ENCODE results near the gene EFEMP2. TPM values are rescaled to one million over a fixed set of nuclear protein-coding genes. Genes with fewer than 3 reads are reported as not detected.

The EFEMP2 gene
- polyA plus RNA-seq, 1 donor (not counting 4 experiments of a cell fraction or from before 2014, with no cell fraction given): 4.8 TPM

DNA sequence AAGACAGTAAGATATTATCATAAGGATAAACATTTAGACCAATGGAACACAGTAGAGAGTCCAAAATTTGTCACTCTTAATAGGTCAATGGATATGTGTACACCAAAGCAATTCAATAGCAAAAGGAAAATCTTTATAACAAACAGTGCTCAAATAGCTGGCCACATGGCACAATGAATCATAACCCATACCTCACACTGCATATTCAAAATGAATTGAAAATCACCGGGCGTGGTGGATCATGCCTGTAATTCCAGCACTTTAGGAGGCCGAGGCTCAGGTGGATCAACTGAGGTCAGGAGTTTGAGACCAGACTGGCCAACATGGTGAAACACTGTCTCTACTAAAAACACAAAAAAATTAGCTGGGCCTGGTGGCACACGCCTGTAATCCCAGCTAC lies 30.5 kb downstream of the EFEMP2 start:
- no peak for FAIRE-seq
- H2AFZ ChIP-seq (ENCODE audit: control insufficient read depth, low read length): no peak overlapping the region

DNA sequence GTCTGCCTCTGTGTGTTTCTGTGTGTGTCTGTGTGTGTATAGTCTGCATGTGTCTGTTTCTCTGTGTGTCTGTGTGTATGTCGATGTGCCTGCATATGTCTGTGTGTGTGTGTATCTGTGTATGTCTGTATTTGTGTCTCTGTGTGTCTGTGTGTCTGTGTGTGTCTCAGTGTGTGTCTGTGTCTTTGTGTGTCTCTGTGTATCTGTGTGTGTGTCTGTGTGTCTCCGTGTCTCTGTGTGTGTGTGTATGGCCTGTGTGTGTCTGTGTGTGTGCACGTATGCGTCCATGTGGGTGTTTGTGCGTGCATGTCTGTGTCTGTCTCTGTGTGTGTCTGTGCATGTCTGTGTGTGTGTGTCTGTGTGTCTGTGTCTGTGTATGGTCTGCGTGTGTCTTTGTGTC lies 38.4 kb downstream of the EFEMP2 start:
- no peak overlapping the region for H3K27ac ChIP-seq (ENCODE audit: control insufficient read depth, insufficient read depth, low read length)
- H3K4me1 ChIP-seq (ENCODE audit: control insufficient read depth, extremely low read depth, insufficient read depth, low read length): peaks cover 11% of the 10 kb centered on the region
- H3K4me2 ChIP-seq (ENCODE audit: control insufficient read depth, extremely low read depth, insufficient read depth, low read depth, low read length): peak overlapping the region; percentile 73
- no peaks in the 10 kb centered on the region for H3K9me3 ChIP-seq (ENCODE audit: control insufficient read depth, low read depth, low read length)
- H3K9me1 ChIP-seq (ENCODE audit: control insufficient read depth, extremely low read depth, insufficient read depth, low read length): no peaks in the 10 kb centered on the region
- H3K4me3 ChIP-seq (ENCODE audit: control insufficient read depth in 2 of 3, extremely low read depth in 1 of 3, insufficient read depth in 2 of 3, low read depth in 1 of 3, low read length in 3 of 3): peak overlapping the region; percentile 18 to 51 (median 45)
- H4K20me1 ChIP-seq (ENCODE audit: control insufficient read depth, extremely low read depth, insufficient read depth, low read length): no peaks in the 10 kb centered on the region
- peaks cover 18% of the 10 kb centered on the region for H3K27me3 ChIP-seq (ENCODE audit: control insufficient read depth, extremely low read depth, insufficient read depth, low read length)
- DNase-seq (ENCODE audit: low read depth, low spot score): no peak
- H3K79me2 ChIP-seq (ENCODE audit: control insufficient read depth, insufficient read depth, low read length): no peaks in the 10 kb centered on the region
- H3K36me3 ChIP-seq (ENCODE audit: control insufficient read depth in 2 of 2, extremely low read depth in 1 of 2, insufficient read depth in 2 of 2, low read length in 2 of 2): no peaks in the 10 kb centered on the region
- H2AFZ ChIP-seq (ENCODE audit: control insufficient read depth, low read length): peak overlapping the region; percentile 32
- no peak for TF ChIP-seq EZH2 (IDR thresholded peaks at IDR 0.05; ENCODE audit: low read length)
- TF ChIP-seq, protein P1, sequence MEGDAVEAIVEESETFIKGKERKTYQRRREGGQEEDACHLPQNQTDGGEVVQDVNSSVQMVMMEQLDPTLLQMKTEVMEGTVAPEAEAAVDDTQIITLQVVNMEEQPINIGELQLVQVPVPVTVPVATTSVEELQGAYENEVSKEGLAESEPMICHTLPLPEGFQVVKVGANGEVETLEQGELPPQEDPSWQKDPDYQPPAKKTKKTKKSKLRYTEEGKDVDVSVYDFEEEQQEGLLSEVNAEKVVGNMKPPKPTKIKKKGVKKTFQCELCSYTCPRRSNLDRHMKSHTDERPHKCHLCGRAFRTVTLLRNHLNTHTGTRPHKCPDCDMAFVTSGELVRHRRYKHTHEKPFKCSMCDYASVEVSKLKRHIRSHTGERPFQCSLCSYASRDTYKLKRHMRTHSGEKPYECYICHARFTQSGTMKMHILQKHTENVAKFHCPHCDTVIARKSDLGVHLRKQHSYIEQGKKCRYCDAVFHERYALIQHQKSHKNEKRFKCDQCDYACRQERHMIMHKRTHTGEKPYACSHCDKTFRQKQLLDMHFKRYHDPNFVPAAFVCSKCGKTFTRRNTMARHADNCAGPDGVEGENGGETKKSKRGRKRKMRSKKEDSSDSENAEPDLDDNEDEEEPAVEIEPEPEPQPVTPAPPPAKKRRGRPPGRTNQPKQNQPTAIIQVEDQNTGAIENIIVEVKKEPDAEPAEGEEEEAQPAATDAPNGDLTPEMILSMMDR (optimal IDR thresholded peaks at IDR 0.05 in 1 of 3, IDR thresholded peaks at IDR 0.05 in 1 of 3, conservative IDR thresholded peaks at IDR 0.05 in 1 of 3; ENCODE audit: extremely low read depth in 1 of 3, insufficient read depth in 2 of 3, low read length in 3 of 3): no peak
- dilution Hi-C loops (cut with MboI; ENCODE audit: extremely low pct_ligation_motif_present, low sequenced_read_pairs): no loop called here
- peak overlapping the region; percentile 16 for H3K9ac ChIP-seq (ENCODE audit: control insufficient read depth, extremely low read depth, insufficient read depth, low read length)
- peak; percentile 79 for FAIRE-seq

More for the DNA sequence above, 30.5 kb downstream of the EFEMP2 start:
- Histone ChIP-seq H3K9me1 (ENCODE audit: control insufficient read depth, extremely low read depth, insufficient read depth, low read length) (no peaks in the 10 kb centered on the region), H3K79me2 (ENCODE audit: control insufficient read depth, insufficient read depth, low read length) (no peaks in the 10 kb centered on the region), H3K9me3 (ENCODE audit: control insufficient read depth, low read depth, low read length) (no peaks in the 10 kb centered on the region), H3K27ac (ENCODE audit: control insufficient read depth, insufficient read depth, low read length) (no peak overlapping the region), H4K20me1 (ENCODE audit: control insufficient read depth, extremely low read depth, insufficient read depth, low read length) (no peaks in the 10 kb centered on the region), H3K4me2 (ENCODE audit: control insufficient read depth, extremely low read depth, insufficient read depth, low read depth, low read length) (no peak overlapping the region), H3K4me1 (ENCODE audit: control insufficient read depth, extremely low read depth, insufficient read depth, low read length) (peaks cover 4% of the 10 kb centered on the region), H3K27me3 (ENCODE audit: control insufficient read depth, extremely low read depth, insufficient read depth, low read length) (no peaks in the 10 kb centered on the region), H3K36me3 (ENCODE audit: control insufficient read depth in 2 of 2, extremely low read depth in 1 of 2, insufficient read depth in 2 of 2, low read length in 2 of 2) (no peaks in the 10 kb centered on the region), H3K4me3 (ENCODE audit: control insufficient read depth in 2 of 3, extremely low read depth in 1 of 3, insufficient read depth in 2 of 3, low read depth in 1 of 3, low read length in 3 of 3) (no peak overlapping the region), H3K9ac (ENCODE audit: control insufficient read depth, extremely low read depth, insufficient read depth, low read length) (no peak overlapping the region)
- no peak for DNase-seq (ENCODE audit: low read depth, low spot score)
- dilution Hi-C loops (cut with MboI; ENCODE audit: extremely low pct_ligation_motif_present, low sequenced_read_pairs): no loop called here
- no peak for TF ChIP-seq EZH2 (IDR thresholded peaks at IDR 0.05; ENCODE audit: low read length)
- TF ChIP-seq, protein P1 (optimal IDR thresholded peaks at IDR 0.05 in 1 of 3, IDR thresholded peaks at IDR 0.05 in 1 of 3, conservative IDR thresholded peaks at IDR 0.05 in 1 of 3; ENCODE audit: extremely low read depth in 1 of 3, insufficient read depth in 2 of 3, low read length in 3 of 3): no peak

Measured in keratinocyte (primary cell).